Measurements from ENCODE around the gene CTPS1.

CTPS1 gene

GRCh38 chr1:41024953-41025352 lies 45.5 kb downstream of the CTPS1 start:
- DNase-seq (ENCODE audit: low spot score), result no peak

GRCh38 chr1:41025979-41026819 lies 46.7 kb downstream of the CTPS1 start:
- no peak for DNase-seq (ENCODE audit: low spot score)

- peak; percentile 31 for DNase-seq (ENCODE audit: low spot score)
Observed at GRCh38 chr1:41028034-41028642, 48.6 kb downstream of the CTPS1 start.

- DNase-seq (ENCODE audit: low spot score), result no peak
Observed at GRCh38 chr1:41030872-41031616, 51.5 kb downstream of the CTPS1 start.

GRCh38 chr1:41032147-41032546 lies 52.7 kb downstream of the CTPS1 start:
- no peak for DNase-seq (ENCODE audit: low spot score)

- no peak for DNase-seq (ENCODE audit: low spot score)
Observed at GRCh38 chr1:41033272-41033671, 53.8 kb downstream of the CTPS1 start.

GRCh38 chr1:41037116-41037903 lies 57.8 kb downstream of the CTPS1 start:
- DNase-seq (ENCODE audit: low spot score), result no peak

GRCh38 chr1:41038110-41038509 lies 58.6 kb downstream of the CTPS1 start:
- no peak for DNase-seq (ENCODE audit: low spot score)

GRCh38 chr1:41041614-41042270 lies 62.2 kb downstream of the CTPS1 start:
- DNase-seq (ENCODE audit: low spot score), result no peak

- no peak for DNase-seq (ENCODE audit: low spot score)
Observed at GRCh38 chr1:41044187-41044586, 64.7 kb downstream of the CTPS1 start.

GRCh38 chr1:41045740-41046139 lies 66.2 kb downstream of the CTPS1 start:
- no peak for DNase-seq (ENCODE audit: low spot score)

- no peak for DNase-seq (ENCODE audit: low spot score)
Observed at GRCh38 chr1:41046347-41046775, 66.9 kb downstream of the CTPS1 start.

- DNase-seq (ENCODE audit: low spot score), result no peak
Observed at GRCh38 chr1:41048540-41048939, 69.0 kb downstream of the CTPS1 start.

GRCh38 chr1:41051022-41051421 lies 71.5 kb downstream of the CTPS1 start:
- DNase-seq (ENCODE audit: low spot score), result no peak

- no peak for DNase-seq (ENCODE audit: low spot score)
Observed at GRCh38 chr1:41053316-41053715, 73.8 kb downstream of the CTPS1 start.

- no peak for DNase-seq (ENCODE audit: low spot score)
Observed at GRCh38 chr1:41056907-41057306, 77.4 kb downstream of the CTPS1 start.
